ENCODE data around the gene CALML3.
"Not testable (repeated sequence)": the region's sequence is repeated elsewhere in the genome, so short reads cannot be mapped to it uniquely, and the experiment has no call there.

- TF ChIP-seq, protein P1, sequence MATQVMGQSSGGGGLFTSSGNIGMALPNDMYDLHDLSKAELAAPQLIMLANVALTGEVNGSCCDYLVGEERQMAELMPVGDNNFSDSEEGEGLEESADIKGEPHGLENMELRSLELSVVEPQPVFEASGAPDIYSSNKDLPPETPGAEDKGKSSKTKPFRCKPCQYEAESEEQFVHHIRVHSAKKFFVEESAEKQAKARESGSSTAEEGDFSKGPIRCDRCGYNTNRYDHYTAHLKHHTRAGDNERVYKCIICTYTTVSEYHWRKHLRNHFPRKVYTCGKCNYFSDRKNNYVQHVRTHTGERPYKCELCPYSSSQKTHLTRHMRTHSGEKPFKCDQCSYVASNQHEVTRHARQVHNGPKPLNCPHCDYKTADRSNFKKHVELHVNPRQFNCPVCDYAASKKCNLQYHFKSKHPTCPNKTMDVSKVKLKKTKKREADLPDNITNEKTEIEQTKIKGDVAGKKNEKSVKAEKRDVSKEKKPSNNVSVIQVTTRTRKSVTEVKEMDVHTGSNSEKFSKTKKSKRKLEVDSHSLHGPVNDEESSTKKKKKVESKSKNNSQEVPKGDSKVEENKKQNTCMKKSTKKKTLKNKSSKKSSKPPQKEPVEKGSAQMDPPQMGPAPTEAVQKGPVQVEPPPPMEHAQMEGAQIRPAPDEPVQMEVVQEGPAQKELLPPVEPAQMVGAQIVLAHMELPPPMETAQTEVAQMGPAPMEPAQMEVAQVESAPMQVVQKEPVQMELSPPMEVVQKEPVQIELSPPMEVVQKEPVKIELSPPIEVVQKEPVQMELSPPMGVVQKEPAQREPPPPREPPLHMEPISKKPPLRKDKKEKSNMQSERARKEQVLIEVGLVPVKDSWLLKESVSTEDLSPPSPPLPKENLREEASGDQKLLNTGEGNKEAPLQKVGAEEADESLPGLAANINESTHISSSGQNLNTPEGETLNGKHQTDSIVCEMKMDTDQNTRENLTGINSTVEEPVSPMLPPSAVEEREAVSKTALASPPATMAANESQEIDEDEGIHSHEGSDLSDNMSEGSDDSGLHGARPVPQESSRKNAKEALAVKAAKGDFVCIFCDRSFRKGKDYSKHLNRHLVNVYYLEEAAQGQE (IDR thresholded peaks at IDR 0.05; ENCODE audit: insufficient read depth in 1 of 2, low read depth in 2 of 2, low read length in 1 of 2): not testable (repeated sequence)
- TF ChIP-seq CTCF (IDR thresholded peaks at IDR 0.05); POLR2AphosphoS5 (IDR thresholded peaks at IDR 0.05; ENCODE audit: low read depth, low read length); SIN3A (IDR thresholded peaks at IDR 0.05; ENCODE audit: borderline replicate concordance, insufficient read depth, low read depth, low read length); TCF7L2 (IDR thresholded peaks at IDR 0.05; ENCODE audit: low read depth, low read length): not testable (repeated sequence)
Observed at GRCh38 chr10:5475088-5475487, 49.7 kb upstream of the CALML3 start.
